HEK293 (cell line): ENCODE results near the gene WDR43.

ENCODE experiments used
- CTCF ChIA-PET: fragments of 350-600 bp; formaldehyde crosslinking; extraction: SDS; loops from one replicate; lab custom pipeline; 2021; ENCODE audit warnings: antibody characterized with exemption; lab: Yijun Ruan, JAX
- POLR2A ChIA-PET: fragments of 300-600 bp; formaldehyde crosslinking; extraction: SDS; loops from one replicate; lab custom pipeline; 2020; ENCODE audit warnings: antibody characterized with exemption, inconsistent platforms; lab: Yijun Ruan, JAX
- H3K27ac ChIP-seq: fragments of 200-500 bp; sonication (Bioruptor generic); 2 replicates; pipeline ENCODE4 v1.5.1; 2014; ENCODE audit warnings: low read depth, low read length, control low read depth, inconsistent platforms; ENCODE audit errors: extremely low read depth
- H3K36me3 ChIP-seq, 2 experiments: fragments of 200-500 bp in 1 of 2; sonication (Bioruptor generic) in 1 of 2; 1 replicate in 1 of 2; 2 replicates in 1 of 2; pipeline ENCODE4 v1.5.1; 2014 to 2017; ENCODE audit warnings: inconsistent platforms in 2 of 2, low read length in 2 of 2; ENCODE audit not compliant: control insufficient read depth in 2 of 2, insufficient read depth in 1 of 2
- H3K4me1 ChIP-seq: fragments of 200-500 bp; sonication (Bioruptor generic); 2 replicates; pipeline ENCODE4 v1.5.1; 2014; ENCODE audit warnings: mild to moderate bottlenecking, low read length, inconsistent platforms; ENCODE audit not compliant: control insufficient read depth, insufficient read depth
- H3K4me3 ChIP-seq: 2 replicates; pipeline ENCODE4 v1.5.1; 2011; ENCODE audit warnings: low read depth, mild to moderate bottlenecking, control low read depth, low read length, moderate library complexity
- H3K9me3 ChIP-seq: fragments of 200-500 bp; sonication (Bioruptor generic); 2 replicates; pipeline ENCODE4 v1.5.1; 2014; ENCODE audit warnings: low read depth, low read length, inconsistent platforms; ENCODE audit not compliant: control insufficient read depth, insufficient read depth
- GLI4 ChIP-seq: fragments of 450-650 bp; formaldehyde crosslinking; IDR thresholded peaks from 2 replicates; pipeline ENCODE4 v1.5.1; 2016; ENCODE audit warnings: missing biosample characterization, missing genetic modification characterization
- KLF1 ChIP-seq: fragments of 450-650 bp; formaldehyde crosslinking; IDR thresholded peaks from 2 replicates; pipeline ENCODE4 v1.5.1; 2016; ENCODE audit warnings: missing biosample characterization, missing genetic modification characterization
- OSR2 ChIP-seq: fragments of 450-650 bp; formaldehyde crosslinking; IDR thresholded peaks from 2 replicates; pipeline ENCODE4 v1.5.1; 2016; ENCODE audit warnings: missing biosample characterization, missing genetic modification characterization
- REPIN1 ChIP-seq: fragments of 450-650 bp; formaldehyde crosslinking; IDR thresholded peaks from 2 replicates; pipeline ENCODE4 v1.5.1; 2017; ENCODE audit warnings: missing biosample characterization, missing genetic modification characterization, low read depth
- TRIM28 ChIP-seq: IDR thresholded peaks from 2 replicates; pipeline ENCODE4 v1.6.1; 2011; ENCODE audit warnings: low read length, control low read depth, borderline replicate concordance
- ZBTB49 ChIP-seq: fragments of 450-650 bp; formaldehyde crosslinking; IDR thresholded peaks from 2 replicates; pipeline ENCODE4 v1.5.1; 2016; ENCODE audit warnings: missing biosample characterization, missing genetic modification characterization, low read depth
- ZBTB8A ChIP-seq: fragments of 450-650 bp; formaldehyde crosslinking; IDR thresholded peaks from 2 replicates; pipeline ENCODE4 v1.5.1; 2016; ENCODE audit warnings: missing biosample characterization, missing genetic modification characterization
- ZFP69B ChIP-seq: fragments of 450-650 bp; formaldehyde crosslinking; IDR thresholded peaks from 2 replicates; pipeline ENCODE4 v1.5.1; 2016; ENCODE audit warnings: missing biosample characterization, missing genetic modification characterization
- ZNF138 ChIP-seq: fragments of 450-650 bp; formaldehyde crosslinking; IDR thresholded peaks from 2 replicates; pipeline ENCODE4 v1.5.1; 2016; ENCODE audit warnings: missing biosample characterization, missing genetic modification characterization, borderline replicate concordance
- ZNF2 ChIP-seq: fragments of 450-650 bp; formaldehyde crosslinking; IDR thresholded peaks from 2 replicates; pipeline ENCODE4 v1.5.1; 2016; ENCODE audit warnings: missing biosample characterization, missing genetic modification characterization
- ZNF202 ChIP-seq: fragments of 450-650 bp; formaldehyde crosslinking; IDR thresholded peaks from 2 replicates; pipeline ENCODE4 v1.5.1; 2016; ENCODE audit warnings: missing biosample characterization, missing genetic modification characterization, borderline replicate concordance
- ZNF223 ChIP-seq: fragments of 450-650 bp; formaldehyde crosslinking; IDR thresholded peaks from 2 replicates; pipeline ENCODE4 v1.5.1; 2016; ENCODE audit warnings: missing biosample characterization, missing genetic modification characterization
- ZNF292 ChIP-seq: fragments of 450-650 bp; formaldehyde crosslinking; IDR thresholded peaks from 2 replicates; pipeline ENCODE4 v1.5.1; 2016; ENCODE audit warnings: low read depth, missing biosample characterization, missing genetic modification characterization, borderline replicate concordance
- ZNF354C ChIP-seq: fragments of 450-650 bp; formaldehyde crosslinking; IDR thresholded peaks from 2 replicates; pipeline ENCODE4 v1.5.1; 2016; ENCODE audit warnings: missing biosample characterization, missing genetic modification characterization, low read depth, borderline replicate concordance
- ZNF596 ChIP-seq: fragments of 450-650 bp; IDR thresholded peaks from 2 replicates; pipeline ENCODE4 v1.5.0; 2018; ENCODE audit warnings: missing biosample characterization, mild to moderate bottlenecking, missing genetic modification characterization, moderate library complexity
- ZNF621 ChIP-seq: fragments of 450-650 bp; formaldehyde crosslinking; IDR thresholded peaks from 2 replicates; pipeline ENCODE4 v1.5.1; 2017; ENCODE audit warnings: missing biosample characterization, missing genetic modification characterization
- ZNF629 ChIP-seq: fragments of 450-650 bp; formaldehyde crosslinking; IDR thresholded peaks from 2 replicates; pipeline ENCODE4 v1.5.1; 2017; ENCODE audit warnings: missing biosample characterization, missing genetic modification characterization
- ZNF658 ChIP-seq: fragments of 450-650 bp; formaldehyde crosslinking; IDR thresholded peaks from 2 replicates; pipeline ENCODE4; 2016; ENCODE audit warnings: missing biosample characterization, missing genetic modification characterization
- ZNF768 ChIP-seq: fragments of 450-650 bp; formaldehyde crosslinking; IDR thresholded peaks from 2 replicates; pipeline ENCODE4 v1.5.1; 2018; ENCODE audit warnings: missing biosample characterization, mild to moderate bottlenecking, missing genetic modification characterization
- ZNF776 ChIP-seq: fragments of 450-650 bp; formaldehyde crosslinking; IDR thresholded peaks from 2 replicates; pipeline ENCODE4 v1.5.0; 2017; ENCODE audit warnings: missing biosample characterization, missing genetic modification characterization, borderline replicate concordance
- ZNF843 ChIP-seq: fragments of 450-650 bp; formaldehyde crosslinking; IDR thresholded peaks from 2 replicates; pipeline ENCODE4 v1.5.1; 2016; ENCODE audit warnings: missing biosample characterization, missing genetic modification characterization
- TF ChIP-seq, protein P1 (sequence below): fragments of 450-650 bp; IDR thresholded peaks from 2 replicates; pipeline ENCODE4 v1.5.1; 2018; ENCODE audit warnings: missing biosample characterization, missing genetic modification characterization
- TF ChIP-seq, protein P2 (sequence below): fragments of 450-650 bp; formaldehyde crosslinking; IDR thresholded peaks from 2 replicates; pipeline ENCODE4 v1.5.0; 2017; ENCODE audit warnings: missing biosample characterization, missing genetic modification characterization, borderline replicate concordance

WDR43 gene

GRCh38 chr2:28930205-28930604 is 35.7 kb downstream of the WDR43 start:
- H3K36me3 ChIP-seq = peaks cover 72 to 99% of the 10 kb centered on the region in 2 experiments
- no peaks in the 10 kb centered on the region for H3K9me3 ChIP-seq
- H3K4me3 ChIP-seq = no peak overlapping the region
- H3K27ac ChIP-seq = no peak overlapping the region
- H3K4me1 ChIP-seq = no peaks in the 10 kb centered on the region
- TF ChIP-seq ZNF596 = no peak
- no peak for TF ChIP-seq ZBTB49
- TF ChIP-seq TRIM28 = no peak
- no peak for TF ChIP-seq ZNF292
- no peak for TF ChIP-seq GLI4
- no peak for TF ChIP-seq ZNF223 (tag by site-specific recombination)
- TF ChIP-seq ZNF354C = no peak
- no peak for TF ChIP-seq ZBTB8A (tag by site-specific recombination)
- no peak for TF ChIP-seq ZFP69B (tag by site-specific recombination)
- TF ChIP-seq ZNF629 (tag by site-specific recombination) = no peak
- TF ChIP-seq KLF1 (tag by site-specific recombination) = no peak
- no peak for TF ChIP-seq ZNF768
- TF ChIP-seq, protein P1, sequence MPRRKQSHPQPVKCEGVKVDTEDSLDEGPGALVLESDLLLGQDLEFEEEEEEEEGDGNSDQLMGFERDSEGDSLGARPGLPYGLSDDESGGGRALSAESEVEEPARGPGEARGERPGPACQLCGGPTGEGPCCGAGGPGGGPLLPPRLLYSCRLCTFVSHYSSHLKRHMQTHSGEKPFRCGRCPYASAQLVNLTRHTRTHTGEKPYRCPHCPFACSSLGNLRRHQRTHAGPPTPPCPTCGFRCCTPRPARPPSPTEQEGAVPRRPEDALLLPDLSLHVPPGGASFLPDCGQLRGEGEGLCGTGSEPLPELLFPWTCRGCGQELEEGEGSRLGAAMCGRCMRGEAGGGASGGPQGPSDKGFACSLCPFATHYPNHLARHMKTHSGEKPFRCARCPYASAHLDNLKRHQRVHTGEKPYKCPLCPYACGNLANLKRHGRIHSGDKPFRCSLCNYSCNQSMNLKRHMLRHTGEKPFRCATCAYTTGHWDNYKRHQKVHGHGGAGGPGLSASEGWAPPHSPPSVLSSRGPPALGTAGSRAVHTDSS (tag by site-specific recombination) = no peak
- no peak for TF ChIP-seq ZNF843
- no peak for TF ChIP-seq ZNF776 (tag by site-specific recombination)
- TF ChIP-seq, protein P2, sequence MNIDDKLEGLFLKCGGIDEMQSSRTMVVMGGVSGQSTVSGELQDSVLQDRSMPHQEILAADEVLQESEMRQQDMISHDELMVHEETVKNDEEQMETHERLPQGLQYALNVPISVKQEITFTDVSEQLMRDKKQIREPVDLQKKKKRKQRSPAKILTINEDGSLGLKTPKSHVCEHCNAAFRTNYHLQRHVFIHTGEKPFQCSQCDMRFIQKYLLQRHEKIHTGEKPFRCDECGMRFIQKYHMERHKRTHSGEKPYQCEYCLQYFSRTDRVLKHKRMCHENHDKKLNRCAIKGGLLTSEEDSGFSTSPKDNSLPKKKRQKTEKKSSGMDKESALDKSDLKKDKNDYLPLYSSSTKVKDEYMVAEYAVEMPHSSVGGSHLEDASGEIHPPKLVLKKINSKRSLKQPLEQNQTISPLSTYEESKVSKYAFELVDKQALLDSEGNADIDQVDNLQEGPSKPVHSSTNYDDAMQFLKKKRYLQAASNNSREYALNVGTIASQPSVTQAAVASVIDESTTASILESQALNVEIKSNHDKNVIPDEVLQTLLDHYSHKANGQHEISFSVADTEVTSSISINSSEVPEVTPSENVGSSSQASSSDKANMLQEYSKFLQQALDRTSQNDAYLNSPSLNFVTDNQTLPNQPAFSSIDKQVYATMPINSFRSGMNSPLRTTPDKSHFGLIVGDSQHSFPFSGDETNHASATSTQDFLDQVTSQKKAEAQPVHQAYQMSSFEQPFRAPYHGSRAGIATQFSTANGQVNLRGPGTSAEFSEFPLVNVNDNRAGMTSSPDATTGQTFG (tag by site-specific recombination) = no peak
- TF ChIP-seq ZNF2 (tag by site-specific recombination) = no peak
- CTCF ChIA-PET = no interaction called here
- POLR2A ChIA-PET = no interaction called here

DNA sequence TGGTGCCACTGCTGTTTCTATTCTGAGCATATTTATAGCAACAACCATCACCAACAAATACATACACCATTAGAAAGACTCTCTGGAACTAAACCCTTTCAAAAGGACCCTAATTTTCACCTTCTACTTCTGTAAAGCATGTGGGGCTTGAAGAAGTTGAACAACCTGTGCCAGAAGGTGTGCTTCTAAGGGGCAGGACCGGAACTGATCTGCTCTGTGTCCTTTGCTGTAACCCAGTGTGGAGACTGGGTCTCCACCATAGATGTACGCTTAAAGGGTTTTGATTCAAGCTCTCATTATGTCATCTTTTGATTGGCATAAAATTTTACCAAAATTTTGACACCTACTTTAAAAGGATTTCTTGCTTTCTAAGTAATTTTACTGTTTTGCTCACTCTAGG is 40.3 kb downstream of the WDR43 start:
- Histone ChIP-seq H3K9me3 (no peaks in the 10 kb centered on the region), H3K4me1 (no peaks in the 10 kb centered on the region), H3K4me3 (no peak overlapping the region), H3K27ac (no peak overlapping the region), H3K36me3 (peaks cover 57 to 100% of the 10 kb centered on the region in 2 experiments)
- TF ChIP-seq ZNF621 (tag by site-specific recombination) = no peak
- no peak for TF ChIP-seq ZNF354C
- TF ChIP-seq OSR2 (tag by site-specific recombination) = no peak
- TF ChIP-seq ZNF658 (tag by site-specific recombination) = no peak
- TF ChIP-seq ZNF202 (tag by site-specific recombination) = no peak
- no peak for TF ChIP-seq REPIN1 (tag by site-specific recombination)
- no peak for TF ChIP-seq ZNF138 (tag by site-specific recombination)
- ChIA-PET POLR2A (interaction anchor here (0.6 kb wide), 1 partner anchor 368 kb away, joined by 6 read pairs; no protein-coding TSS in a partner anchor), CTCF (no interaction called here)
